Measurements from ENCODE around the gene SUN1. TPM values are rescaled to one million over a fixed set of nuclear protein-coding genes. Genes with fewer than 3 reads are reported as not detected.

Gene SUN1
- total RNA-seq, 1 experiment from 2014 or later: 89.0 TPM

DNA sequence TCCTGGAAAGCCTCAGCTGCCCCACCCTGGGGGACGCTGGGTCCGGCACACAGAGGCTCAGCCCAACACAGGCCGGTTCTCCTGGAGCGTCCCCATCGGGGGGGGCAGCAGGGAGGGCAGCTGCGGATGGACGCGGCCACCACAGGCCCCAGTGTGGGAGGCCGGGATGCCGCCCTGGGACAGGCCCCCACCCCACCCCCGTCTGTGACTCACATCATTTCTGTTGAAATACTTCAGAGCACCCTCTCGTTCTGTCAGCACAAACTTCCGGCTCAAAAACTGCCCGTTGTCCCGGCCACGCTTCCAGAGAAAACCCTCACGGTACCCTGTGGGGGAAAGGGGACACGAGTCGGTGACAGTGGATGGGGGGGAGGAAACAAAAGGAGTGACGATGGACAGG is 72.6 kb downstream of the SUN1 start:
- DNase-seq (ENCODE audit: low read depth): peak; percentile 68

DNA sequence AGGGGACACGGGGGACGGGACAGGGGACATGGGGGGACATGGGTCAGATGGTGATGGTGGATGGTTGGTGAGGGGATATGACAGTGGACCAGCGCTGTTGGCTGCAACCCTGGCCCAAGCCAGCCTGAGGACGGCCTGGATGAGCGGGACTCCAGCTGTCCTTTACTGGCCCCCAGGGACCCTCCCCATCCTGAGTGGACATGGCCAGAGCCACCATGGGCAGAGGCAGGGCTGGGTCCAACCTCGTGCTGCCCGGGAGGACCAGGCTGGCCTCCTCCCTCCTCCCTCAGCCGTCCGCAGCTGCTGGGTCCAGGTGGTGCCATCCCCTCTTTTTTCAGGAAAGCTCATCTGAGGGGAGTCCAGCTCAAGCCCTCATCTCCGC is 74.5 kb downstream of the SUN1 start:
- DNase-seq (ENCODE audit: low read depth): peak; percentile 49

DNA sequence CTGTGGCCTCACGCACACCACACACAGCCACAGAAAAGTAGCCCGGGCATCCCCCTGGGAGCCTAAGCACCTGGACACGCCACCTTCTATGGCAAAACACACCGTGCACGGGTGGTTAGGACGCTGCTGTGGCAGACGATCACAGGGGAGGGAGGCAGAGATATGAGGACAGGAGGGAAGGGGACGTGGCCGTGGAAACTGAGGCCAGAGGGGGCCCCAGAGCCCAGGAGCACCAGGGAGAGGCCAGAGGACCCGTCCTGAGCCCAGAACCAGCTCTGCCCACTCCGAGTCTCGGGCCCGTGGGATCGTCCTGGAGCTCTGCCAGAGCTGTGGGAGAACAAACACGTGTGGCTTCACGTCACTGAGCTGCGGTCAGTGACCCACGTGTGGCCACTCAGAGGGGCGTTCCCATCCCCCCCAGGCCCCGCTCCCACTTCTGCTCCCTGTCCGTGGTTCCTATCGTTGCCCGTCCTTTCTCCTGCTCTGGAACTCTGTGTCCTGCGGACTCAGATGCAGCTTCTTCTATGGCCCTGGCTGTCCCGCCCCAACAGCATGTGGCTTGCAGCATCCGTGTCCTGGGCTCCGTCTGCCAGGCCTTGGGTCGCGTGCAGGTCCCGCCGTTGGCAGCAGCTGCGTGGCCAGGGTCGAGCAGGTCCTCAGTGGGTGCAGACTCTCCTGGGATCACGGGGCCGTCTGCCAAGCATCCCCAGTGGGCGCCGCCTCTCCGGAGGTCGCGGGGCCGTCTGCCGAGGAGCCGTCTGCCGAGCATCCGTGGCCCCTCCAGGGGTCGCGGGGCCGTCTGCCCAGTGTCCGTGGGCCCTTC is 75.1 kb downstream of the SUN1 start:
- DNase-seq (ENCODE audit: low read depth): peak; percentile 49

DNA sequence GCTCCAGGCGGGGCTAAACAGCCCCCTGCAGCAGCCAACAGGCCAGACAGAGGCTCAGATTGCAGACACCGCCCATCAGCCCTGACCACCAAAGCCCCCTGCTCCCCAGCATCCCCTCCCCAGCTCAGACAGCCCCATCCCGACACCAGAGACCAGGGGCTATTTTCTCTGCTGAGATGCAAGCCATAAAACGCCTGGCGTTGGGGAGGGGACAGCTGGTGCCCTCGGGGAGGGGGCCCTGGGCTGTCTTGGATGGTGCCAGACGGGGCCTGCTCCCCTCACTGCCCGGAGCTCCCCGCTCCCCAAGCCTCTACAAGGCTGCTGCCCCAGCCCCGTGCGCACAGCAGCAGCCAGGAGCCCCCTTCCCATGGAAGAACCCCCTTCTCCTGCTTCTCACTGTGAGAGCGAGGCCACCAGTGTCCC is 75.9 kb downstream of the SUN1 start:
- DNase-seq (ENCODE audit: low read depth): no peak

DNA sequence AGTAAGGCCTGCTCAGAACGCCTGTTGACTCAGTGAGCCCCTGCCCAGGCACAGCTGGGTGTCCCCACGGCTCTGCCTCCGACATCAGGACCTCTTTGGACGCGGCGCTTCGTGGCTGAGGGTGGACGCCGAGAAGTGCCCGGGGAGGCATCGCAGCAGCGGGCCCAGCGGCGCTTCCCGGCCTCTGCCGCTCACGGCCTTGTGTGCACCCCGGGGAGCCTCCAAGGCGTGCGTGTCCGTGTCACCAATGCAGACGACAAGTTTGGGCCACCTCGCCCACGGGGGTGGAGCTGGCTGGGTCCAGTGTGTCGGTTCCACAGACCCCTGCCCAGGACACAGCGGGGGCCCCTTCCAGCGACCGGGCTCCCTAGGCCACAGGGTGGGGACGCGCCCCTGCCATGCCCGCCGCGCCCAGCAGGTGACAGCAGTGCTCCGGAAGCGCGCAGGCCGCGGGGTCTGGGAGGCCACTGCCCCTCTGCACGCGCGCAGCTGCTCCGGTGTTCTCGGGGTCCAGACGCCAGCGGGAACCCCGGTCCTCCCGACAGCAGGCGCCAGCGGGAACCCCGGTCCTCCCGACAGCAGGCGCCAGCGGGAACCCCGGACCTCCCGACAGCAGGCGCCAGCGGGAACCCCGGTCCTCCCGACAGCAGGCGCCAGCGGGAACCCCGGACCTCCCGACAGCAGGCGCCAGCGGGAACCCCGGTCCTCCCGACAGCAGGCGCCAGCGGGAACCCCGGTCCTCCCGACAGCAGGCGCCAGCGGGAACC is 76.5 kb downstream of the SUN1 start:
- DNase-seq (ENCODE audit: low read depth): peak; percentile 78

DNA sequence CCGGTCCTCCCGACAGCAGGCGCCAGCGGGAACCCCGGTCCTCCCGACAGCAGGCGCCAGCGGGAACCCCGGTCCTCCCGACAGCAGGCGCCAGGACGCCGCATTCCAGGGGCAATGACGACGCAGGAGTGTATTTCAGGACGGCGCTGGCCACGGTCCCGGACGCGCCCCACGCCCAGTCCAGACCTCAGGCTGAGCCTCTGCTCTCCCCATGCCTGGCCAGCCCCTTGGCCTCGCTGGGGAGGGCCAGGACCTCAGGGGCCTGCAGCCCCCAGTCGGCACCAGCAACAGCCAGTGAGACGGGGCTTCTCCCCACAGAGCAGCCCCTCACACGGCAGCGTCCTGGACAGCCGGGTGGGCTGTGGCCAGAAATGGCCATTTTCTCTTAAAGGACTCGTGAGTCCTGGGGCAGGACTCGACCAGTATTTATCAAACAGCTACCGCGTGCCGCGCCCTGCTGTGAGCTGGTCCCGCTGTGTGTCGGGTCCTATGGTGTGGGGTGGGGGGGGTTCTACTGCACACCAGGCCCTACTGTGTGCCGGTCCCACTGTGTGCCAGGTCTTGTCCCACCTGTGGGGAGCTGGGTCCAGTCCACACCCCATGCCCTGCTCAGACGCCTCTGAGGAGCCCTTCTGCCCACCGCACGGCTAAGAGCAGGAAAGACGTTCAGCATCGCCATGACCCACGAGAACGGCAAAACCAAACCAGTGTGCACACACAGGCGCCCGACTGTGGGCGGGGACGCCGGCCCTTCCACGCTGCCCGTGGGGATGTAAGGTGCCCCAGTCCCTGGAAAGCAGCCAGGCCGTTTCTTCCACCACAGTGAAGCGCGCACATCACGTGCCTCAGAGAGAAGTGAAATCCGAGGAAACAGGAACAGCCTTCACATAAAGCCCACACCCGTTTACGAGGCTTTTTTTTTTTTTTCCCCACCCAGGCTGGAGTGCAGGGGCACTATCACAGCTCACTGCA is 77.4 kb downstream of the SUN1 start:
- DNase-seq (ENCODE audit: low read depth): peak; percentile 45

DNA sequence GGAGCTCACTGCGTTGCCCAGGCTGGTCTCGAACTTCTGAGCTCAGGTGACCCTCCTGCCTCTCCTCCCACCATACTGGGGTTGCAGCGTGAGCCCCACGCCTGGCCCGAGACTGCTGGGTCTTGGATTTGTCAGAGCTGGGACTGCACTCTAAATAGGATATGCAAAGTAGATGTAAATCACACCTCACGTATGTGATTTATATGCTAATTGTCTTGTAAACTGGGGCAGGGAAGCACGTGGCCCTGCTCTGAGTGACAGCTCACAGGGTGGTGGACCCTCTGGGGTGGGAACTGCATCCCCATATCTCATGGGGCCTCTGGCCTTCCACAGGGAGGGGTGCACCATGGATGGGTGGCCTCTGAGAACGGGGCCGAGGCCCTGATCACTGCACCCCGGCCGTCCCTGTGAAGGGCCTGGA is 78.2 kb downstream of the SUN1 start:
- DNase-seq (ENCODE audit: low read depth): no peak

DNA sequence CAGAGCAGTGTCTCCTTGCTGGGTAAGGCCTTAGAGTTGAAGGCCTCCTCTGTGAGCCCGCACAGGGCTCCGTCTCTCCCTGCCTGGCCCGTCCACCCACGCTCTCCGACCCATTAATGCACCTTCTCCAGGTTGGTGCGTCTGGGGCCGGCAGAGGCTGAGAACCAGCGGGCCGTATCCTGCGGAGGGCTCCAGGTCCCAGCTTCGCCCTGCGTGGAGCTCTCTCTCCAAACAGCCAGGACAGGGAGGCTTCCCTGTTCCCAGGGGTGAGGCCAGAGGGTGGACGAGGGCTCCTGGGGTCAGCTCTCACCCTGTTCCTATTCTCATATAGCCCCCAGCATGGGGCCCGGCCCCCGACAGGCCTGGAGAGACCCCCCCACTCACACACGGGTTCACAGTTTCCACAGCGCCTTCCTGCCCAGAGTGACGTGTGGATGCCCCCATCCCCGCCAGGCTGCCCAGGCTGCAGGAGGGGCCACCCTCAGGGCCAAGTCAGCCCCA is 78.7 kb downstream of the SUN1 start:
- no peak for DNase-seq (ENCODE audit: low read depth)

DNA sequence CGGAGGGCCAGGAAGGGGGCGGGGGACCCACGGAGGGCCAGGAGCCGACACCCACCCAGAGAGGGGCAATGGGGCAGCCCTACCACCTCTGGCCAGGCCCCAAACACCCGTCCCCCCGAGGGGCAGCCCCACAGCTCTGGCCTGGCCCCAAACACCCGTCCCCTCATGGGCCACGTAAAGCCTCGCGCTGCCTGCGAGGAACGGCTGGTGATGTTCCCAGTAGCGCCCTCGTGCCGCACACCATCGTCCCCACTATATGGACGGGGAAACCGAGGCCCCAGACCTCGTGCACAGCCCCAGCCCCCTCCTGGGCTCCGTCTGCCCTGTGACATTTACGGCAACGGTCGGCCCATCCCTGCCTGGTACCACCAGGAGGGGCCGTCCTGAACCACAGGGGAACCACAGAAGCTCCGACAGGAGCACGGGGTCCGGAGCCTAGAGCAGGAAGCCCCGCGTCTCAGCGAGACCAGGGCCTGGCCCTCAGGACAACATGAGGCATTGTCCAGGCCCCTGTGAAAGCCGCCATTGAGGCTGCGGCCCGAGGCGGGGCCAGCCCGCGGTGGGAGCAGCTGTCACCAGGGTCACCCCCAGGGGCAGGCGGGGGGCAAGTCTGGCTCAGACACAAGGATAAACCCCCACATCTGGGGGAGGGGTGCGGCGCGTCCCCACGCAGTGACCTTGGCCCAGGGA is 79.7 kb downstream of the SUN1 start:
- no peak for DNase-seq (ENCODE audit: low read depth)

DNA sequence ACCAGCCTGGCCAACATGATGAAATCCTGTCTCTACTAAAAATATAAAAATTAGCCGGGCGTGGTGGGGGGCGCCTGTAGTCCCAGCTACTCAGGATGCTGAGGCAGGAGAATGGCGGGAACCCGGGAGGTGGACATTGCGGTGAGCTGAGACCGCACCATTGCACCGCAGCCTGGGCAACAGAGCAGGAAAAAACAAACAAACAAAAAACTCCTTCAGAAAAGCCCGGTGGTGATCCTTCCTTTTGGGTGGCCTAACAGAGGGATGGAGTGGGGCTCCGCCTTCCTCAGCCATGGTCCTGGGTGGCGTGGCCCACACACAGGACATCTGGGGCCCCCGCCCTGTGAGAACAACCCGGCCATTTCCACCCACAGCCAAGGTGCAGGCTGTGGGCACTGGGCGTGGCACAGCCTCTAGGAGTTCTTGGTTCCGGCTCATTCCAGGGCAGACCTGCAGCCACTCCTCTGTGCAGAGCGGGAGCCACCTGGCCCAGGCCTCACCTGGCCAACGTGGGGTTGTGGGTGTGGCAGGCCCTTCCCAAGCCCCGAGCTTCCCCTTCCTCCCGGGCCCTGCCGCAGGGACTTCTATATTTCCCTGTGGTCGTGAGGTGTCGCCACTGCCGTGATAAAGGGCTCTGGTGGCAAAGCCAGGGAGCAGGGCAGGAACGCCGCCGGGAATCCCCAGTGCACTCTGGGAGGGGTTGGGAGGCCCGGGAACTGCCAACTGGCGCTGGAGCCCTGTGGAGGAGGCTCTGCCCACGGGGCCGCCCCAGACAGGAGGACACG is 81.7 kb downstream of the SUN1 start:
- peak; percentile 56 for DNase-seq (ENCODE audit: low read depth)

DNA sequence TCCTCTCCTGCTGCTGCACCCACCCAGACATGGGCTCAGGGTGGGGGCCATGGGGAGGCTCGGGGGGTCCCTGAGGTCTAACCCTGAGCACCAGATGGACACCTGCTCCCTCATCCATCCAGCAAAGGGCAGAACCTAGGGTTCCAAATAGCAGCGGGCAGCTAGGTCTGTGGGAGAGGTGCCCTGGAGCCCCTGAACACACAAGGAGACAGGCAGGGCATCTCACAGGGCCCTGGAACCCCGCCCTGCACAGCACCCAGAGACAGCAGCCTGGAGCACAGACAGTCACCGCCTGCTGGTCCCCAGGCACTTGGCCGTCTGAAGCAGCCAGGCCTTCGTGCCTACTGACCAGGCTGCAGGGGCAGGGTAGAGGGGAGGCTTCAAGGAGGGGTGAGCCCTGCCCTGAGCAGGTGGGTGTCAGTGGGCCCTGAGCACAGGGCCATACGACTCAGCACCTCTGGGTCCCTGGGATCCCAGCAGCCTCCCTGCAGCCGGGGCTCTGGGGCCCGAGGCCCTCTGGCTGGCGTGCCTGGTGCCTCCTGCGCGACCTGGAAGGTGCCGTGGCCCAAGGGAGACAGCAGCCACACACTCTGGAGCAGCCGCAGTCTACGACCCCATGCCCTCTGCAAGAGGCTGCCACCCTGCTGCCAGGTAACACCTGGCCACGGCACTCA is 82.4 kb downstream of the SUN1 start:
- no peak for DNase-seq (ENCODE audit: low read depth)

DNA sequence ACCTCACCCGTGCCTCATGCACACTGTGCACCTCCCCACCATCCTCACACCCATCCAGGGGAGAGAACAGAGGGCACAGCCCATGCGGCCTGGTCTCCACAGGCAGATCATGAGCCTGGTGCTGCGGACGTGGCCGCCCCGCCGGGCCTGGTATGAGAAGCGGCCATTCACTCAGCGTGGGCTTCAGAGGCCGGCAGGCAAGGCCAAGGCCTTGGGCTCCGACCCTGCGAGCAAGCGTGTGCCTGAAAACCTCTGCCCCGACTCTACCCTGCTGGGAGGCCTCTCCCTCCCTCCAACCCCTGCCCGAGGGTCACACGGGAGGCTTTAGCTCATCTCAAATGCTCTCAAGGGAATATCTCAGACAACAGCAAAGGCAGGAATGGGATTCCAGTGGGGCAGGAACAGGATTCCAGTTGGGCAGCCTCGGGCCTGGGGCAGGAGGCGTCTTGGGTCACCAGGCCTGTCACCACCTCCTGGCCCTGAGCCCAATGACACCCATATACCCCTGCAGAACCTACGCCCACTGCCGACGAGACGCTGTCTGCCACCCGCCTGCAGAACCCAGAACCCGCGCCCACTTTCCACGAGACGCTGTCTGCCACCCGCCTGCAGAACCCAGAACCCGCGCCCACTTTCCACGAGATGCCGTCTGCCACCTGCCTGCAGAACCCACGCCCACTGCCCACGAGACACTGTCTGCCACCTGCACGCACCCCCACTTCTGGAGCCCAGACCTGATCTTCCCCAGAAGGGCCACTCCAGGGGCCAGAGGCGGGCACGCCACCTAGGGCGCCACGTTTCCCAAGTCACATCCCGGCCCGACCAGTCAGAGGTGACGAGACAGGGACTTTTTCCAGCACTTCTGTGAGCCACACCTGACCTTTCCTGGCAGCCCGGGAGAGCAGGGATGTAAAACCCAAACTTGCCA is 83.3 kb downstream of the SUN1 start:
- no peak for DNase-seq (ENCODE audit: low read depth)

DNA sequence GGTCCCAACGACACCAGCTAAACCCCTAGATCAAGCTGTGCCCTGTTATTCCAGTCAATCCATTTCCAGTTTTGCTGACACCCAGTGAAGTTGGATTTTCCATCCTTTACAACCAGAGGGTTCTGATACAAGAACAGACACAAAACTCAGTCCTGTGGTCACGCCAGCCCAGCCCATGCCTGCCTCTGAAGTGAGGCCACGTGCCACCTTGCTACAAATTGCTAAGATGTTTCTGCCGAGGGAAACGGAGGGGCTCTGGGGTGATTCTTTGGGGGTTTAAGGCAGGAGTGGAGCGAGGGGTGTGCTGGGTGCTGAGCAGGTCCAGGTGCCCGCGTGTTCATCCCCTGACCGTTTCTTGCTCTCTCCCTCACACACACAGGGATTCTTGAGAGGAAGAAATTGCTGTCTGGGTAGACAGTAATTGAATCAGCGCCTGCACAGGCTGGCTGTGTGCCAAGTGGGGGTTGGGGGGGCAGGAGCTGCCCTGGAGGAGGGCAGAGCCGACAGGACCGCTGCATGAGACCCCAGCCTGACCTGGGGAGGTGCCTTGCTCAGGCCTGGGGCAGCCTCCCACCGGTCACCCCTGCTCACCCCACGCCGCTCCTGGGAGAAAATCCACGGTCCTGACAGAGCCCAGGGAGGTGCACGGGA is 84.1 kb downstream of the SUN1 start:
- no peak for DNase-seq (ENCODE audit: low read depth)

DNA sequence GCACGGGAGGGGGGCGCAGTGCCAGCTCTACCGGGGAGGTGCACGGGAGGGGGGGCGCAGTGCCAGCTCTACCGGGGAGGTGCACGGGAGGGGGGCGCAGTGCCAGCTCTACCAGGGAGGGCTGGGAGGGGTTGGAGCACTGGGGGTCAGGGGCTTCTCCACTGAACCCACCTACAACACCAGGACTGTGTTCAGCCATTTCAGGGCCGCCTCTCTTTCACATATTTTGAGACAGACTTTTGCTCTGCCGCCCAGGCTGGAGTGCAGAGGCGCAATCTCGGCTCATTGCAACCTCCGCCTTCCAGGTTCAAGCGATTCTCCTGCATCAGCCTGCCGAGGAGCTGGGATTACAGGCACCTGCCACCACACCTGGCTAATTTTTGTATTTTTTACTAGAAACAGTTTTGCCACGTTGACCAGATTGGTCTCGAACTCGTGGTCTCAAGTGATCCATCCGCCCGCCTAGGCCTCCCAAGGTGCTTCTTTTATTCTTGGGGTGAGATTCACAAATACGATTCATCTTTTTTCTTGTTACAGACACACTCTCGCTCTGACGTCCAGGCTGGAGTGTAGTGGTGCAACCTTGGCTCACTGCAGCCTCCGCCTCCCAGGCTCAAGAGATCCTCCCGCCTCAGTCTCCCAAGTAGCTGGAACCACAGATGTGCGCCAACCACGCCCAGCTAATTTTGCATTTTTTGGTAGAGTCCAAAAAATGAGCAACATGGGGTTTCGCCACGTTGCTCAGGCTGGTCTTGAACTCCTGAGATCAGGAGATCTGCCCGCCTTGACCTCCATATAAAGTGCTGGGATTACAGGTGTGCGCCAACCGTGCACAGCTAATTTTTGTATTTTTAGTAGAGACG is 85.2 kb downstream of the SUN1 start:
- DNase-seq (ENCODE audit: low read depth): no peak

DNA sequence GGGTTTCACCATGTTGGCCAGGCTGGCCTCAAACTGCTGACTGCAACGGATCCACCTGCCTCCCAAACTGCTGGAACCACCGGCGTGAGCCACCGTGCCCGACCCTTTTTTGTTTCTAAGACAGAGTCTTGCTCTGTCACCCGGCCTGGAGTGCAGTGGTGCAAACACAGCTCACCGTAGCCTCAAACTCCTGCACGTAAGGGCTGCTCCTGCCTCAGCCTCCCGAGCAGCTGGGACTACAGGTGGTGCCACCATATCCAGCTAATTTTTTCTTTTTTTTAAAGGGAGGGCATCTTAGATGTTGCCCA is 85.8 kb downstream of the SUN1 start:
- DNase-seq (ENCODE audit: low read depth): no peak

DNA sequence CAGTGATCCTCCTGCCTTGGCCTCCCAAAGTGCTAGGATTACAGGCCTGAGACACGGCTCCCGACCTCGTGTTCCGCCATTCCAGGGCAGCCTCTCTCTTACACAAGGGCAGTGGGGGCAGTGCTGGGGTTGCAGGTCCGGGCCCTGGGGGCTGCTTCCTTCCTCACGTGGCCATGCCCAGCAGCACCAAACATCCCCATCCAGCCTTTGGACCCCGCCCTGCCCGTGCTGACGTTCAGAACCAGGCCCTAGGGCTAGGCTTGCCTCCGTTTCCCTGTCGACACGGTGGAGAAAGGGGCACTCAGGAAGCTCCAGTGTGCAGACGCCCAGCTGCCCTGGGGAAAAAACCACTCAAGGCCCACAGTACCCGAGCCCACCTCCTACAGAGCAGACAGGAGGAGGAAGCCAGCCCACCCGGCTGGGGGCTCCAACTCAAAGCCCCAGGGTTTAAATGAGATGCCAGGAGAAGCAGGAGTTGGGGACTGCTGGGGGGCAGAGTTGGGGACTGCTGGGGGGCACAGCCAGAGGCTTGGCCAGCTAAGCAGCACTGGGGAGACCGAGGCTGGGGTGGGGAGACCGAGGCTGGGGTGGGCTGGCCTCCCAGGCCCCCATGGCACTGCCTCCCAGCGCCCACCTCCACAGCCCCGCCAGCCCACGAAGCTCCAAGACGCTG is 86.3 kb downstream of the SUN1 start:
- no peak for DNase-seq (ENCODE audit: low read depth)

DNA sequence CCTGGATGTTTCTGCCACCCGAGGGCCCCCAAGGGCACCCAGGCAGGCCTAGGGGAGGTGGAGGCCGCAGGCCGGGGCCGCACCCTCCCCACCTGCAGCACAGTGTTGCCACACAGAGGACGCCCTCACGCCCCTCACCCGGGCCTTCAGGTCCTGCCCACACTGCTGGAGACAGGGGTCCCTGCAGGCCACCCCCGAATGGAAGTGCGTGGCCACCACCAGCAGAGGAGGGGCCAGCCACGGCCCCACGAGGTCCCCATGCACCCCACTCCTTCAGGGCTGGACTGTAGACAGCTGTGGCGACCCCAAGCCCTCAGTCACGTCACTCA is 86.8 kb downstream of the SUN1 start:
- DNase-seq (ENCODE audit: low read depth): no peak
